ENCODE data around the gene CDC5L. TPM values are rescaled to one million over a fixed set of nuclear protein-coding genes. Genes with fewer than 3 reads are reported as not detected.
A peak's percentile ranks its signal among the peaks of the same experiment; 100 is the strongest.

The CDC5L gene
- total RNA-seq, 4 donors from 2014 or later, result 17.8 to 24.7 (median 20.8) TPM

- intact Hi-C loops (cut with DNase I), result no loop called here
- peak; percentile 31 to 43 for DNase-seq
Observed at GRCh38 chr6:44456070-44456965, 68.8 kb downstream of the CDC5L start.

GRCh38 chr6:44456966-44457292, 69.4 kb downstream of the CDC5L start:
- Histone ChIP-seq H3K36me3 (no peaks in the 10 kb centered on the region), H3K4me3 (replicated peaks in 1 of 3) (no peak overlapping the region), H3K4me1 (peaks cover 0 to 6% of the 10 kb centered on the region in 2 donors), H3K27ac (no peak overlapping the region), H3K9me3 (no peaks in the 10 kb centered on the region), H3K27me3 (no peaks in the 10 kb centered on the region)
- intact Hi-C loops (cut with DNase I), result no loop called here
- no peak for TF ChIP-seq POLR2A (IDR thresholded peaks at IDR 0.05)
- TF ChIP-seq CTCF (IDR thresholded peaks at IDR 0.05), result no peak
- no peak for DNase-seq
- 78 to 83% methylated on average over 5 of the region's 5 CpGs for WGBS, 2 donors

More at GRCh38 chr6:44456070-44456965, 68.8 kb downstream of the CDC5L start:
- Histone ChIP-seq H3K27me3 (no peaks in the 10 kb centered on the region), H3K27ac (no peak overlapping the region), H3K4me3 (replicated peaks in 1 of 3) (no peak overlapping the region), H3K4me1 (peaks cover 0 to 6% of the 10 kb centered on the region in 2 donors), H3K9me3 (no peaks in the 10 kb centered on the region), H3K36me3 (no peaks in the 10 kb centered on the region)
- TF ChIP-seq CTCF (IDR thresholded peaks at IDR 0.05), result peak; percentile 31 to 88 (median 68)
- no peak for TF ChIP-seq POLR2A (IDR thresholded peaks at IDR 0.05)
- 37 to 45% methylated on average over 16 of the region's 16 CpGs for WGBS, 2 donors

- Histone ChIP-seq H3K4me1 (peaks cover 0 to 6% of the 10 kb centered on the region in 2 donors), H3K27me3 (no peaks in the 10 kb centered on the region), H3K36me3 (no peaks in the 10 kb centered on the region), H3K9me3 (no peaks in the 10 kb centered on the region), H3K4me3 (replicated peaks in 1 of 3) (no peak overlapping the region), H3K27ac (no peak overlapping the region)
- TF ChIP-seq CTCF (IDR thresholded peaks at IDR 0.05) (no peak), POLR2A (IDR thresholded peaks at IDR 0.05) (no peak)
- intact Hi-C loops (cut with DNase I), result no loop called here
- peak in 1 of 2 donors; percentile 59 for DNase-seq
- 65 to 83% methylated on average over 9 of the region's 9 CpGs for WGBS, 2 donors
Observed at GRCh38 chr6:44457596-44457995, 70.1 kb downstream of the CDC5L start.

- no peak for TF ChIP-seq POLR2A (IDR thresholded peaks at IDR 0.05)
- TF ChIP-seq CTCF (IDR thresholded peaks at IDR 0.05), result no peak
- no peak for DNase-seq
- 95 to 100% methylated on average over 4 to 6 of the region's 6 CpGs for WGBS, 2 donors
Observed at GRCh38 chr6:44458551-44458950, 71.0 kb downstream of the CDC5L start.

GRCh38 chr6:44462335-44462734, 74.8 kb downstream of the CDC5L start:
- DNase-seq, result no peak
- intact Hi-C loops (cut with DNase I), result no loop called here
- no peaks in the 10 kb centered on the region for H3K36me3 ChIP-seq
- no peak overlapping the region for H3K4me3 ChIP-seq (replicated peaks in 1 of 3)
- no peaks in the 10 kb centered on the region for H3K9me3 ChIP-seq
- no peak for TF ChIP-seq POLR2A (IDR thresholded peaks at IDR 0.05)
- no peak for TF ChIP-seq CTCF (IDR thresholded peaks at IDR 0.05)
- H3K27me3 ChIP-seq, result no peaks in the 10 kb centered on the region
- no peak overlapping the region for H3K27ac ChIP-seq
- 87 to 92% methylated on average over 15 of the region's 15 CpGs for WGBS, 2 donors
- peaks cover 24 to 26% of the 10 kb centered on the region in 2 donors for H3K4me1 ChIP-seq

More at GRCh38 chr6:44458551-44458950, 71.0 kb downstream of the CDC5L start:
- intact Hi-C loops (cut with DNase I), result no loop called here
- Histone ChIP-seq H3K27me3 (no peaks in the 10 kb centered on the region), H3K36me3 (no peaks in the 10 kb centered on the region), H3K27ac (no peak overlapping the region), H3K9me3 (no peaks in the 10 kb centered on the region), H3K4me1 (peaks cover 7 to 12% of the 10 kb centered on the region in 2 donors), H3K4me3 (replicated peaks in 1 of 3) (no peak overlapping the region)

All from thyroid gland (tissue), 4 donors.